Mesenchymal stem cell (in vitro differentiated cells and primary cell): ENCODE results near the gene ACOX3.
A peak's percentile ranks its signal among the peaks of the same experiment; 100 is the strongest.

Experiments used
- DNase-seq: peaks from one replicate; pipeline ENCODE4 v3.0.0-alpha.2; 2013
- H2AFZ ChIP-seq: one replicate; pipeline ENCODE4 v1.6.1; 2013; ENCODE audit warnings: low read depth, mild to moderate bottlenecking, control low read depth, inconsistent platforms, low read length, moderate library complexity
- H2AK5ac ChIP-seq: 2 replicates; pipeline ENCODE4 v1.6.1; 2013; ENCODE audit warnings: low read length, moderate library complexity, mild to moderate bottlenecking, inconsistent platforms; ENCODE audit not compliant: severe bottlenecking
- H2BK120ac ChIP-seq: one replicate; pipeline ENCODE4 v1.6.1; 2013; ENCODE audit warnings: low read depth, mild to moderate bottlenecking, inconsistent platforms, low read length, moderate library complexity
- H2BK12ac ChIP-seq, 2 experiments: one replicate each; pipeline ENCODE4 v1.6.1; 2013; ENCODE audit warnings: inconsistent platforms in 2 of 2, low read length in 2 of 2, mild to moderate bottlenecking in 2 of 2, moderate library complexity in 2 of 2, control low read depth in 1 of 2
- H2BK15ac ChIP-seq: one replicate; pipeline ENCODE4 v1.6.1; 2013; ENCODE audit warnings: mild to moderate bottlenecking, low read depth, inconsistent platforms; ENCODE audit not compliant: poor library complexity, severe bottlenecking
- H2BK5ac ChIP-seq: 2 replicates; pipeline ENCODE4 v1.6.1; 2013; ENCODE audit warnings: low read depth, mild to moderate bottlenecking, low read length, control low read depth, inconsistent platforms; ENCODE audit not compliant: poor library complexity, severe bottlenecking
- H3K14ac ChIP-seq, 2 experiments: one replicate each; pipeline ENCODE4 v1.6.1; 2013; ENCODE audit warnings: inconsistent platforms in 2 of 2, low read length in 2 of 2, control low read depth in 1 of 2, mild to moderate bottlenecking in 1 of 2, moderate library complexity in 1 of 2
- H3K18ac ChIP-seq, 2 experiments: one replicate each; pipeline ENCODE4 v1.6.1; 2013; ENCODE audit warnings: inconsistent platforms in 2 of 2, low read length in 2 of 2, control low read depth in 1 of 2, low read depth in 1 of 2, mild to moderate bottlenecking in 1 of 2
- H3K23ac ChIP-seq, 2 experiments: one replicate each; pipeline ENCODE4 v1.6.1; 2013; ENCODE audit warnings: inconsistent platforms in 2 of 2, low read length in 2 of 2, mild to moderate bottlenecking in 2 of 2, moderate library complexity in 2 of 2, control low read depth in 1 of 2
- H3K27ac ChIP-seq: 2 replicates; pipeline ENCODE4 v1.5.1; 2013; ENCODE audit warnings: mild to moderate bottlenecking, moderate library complexity, low read length, control low read depth, inconsistent platforms; ENCODE audit not compliant: poor library complexity, severe bottlenecking
- H3K27me3 ChIP-seq, 2 experiments: 2 replicates each; pipeline versions ENCODE4 v1.6.1 to v1.7.0; 2013; ENCODE audit warnings: low read length in 2 of 2, mild to moderate bottlenecking in 2 of 2, moderate library complexity in 2 of 2, control low read depth in 1 of 2, inconsistent platforms in 1 of 2; ENCODE audit not compliant: control insufficient read depth in 1 of 2, insufficient read depth in 1 of 2
- H3K36me3 ChIP-seq, 2 experiments: 2 replicates each; pipeline versions ENCODE4 v1.6.1 to v1.7.0; 2013; ENCODE audit warnings: low read length in 2 of 2, control low read depth in 1 of 2, inconsistent platforms in 1 of 2, low read depth in 1 of 2, mild to moderate bottlenecking in 1 of 2; ENCODE audit not compliant: insufficient read depth in 2 of 2, control insufficient read depth in 1 of 2
- H3K4ac ChIP-seq, 2 experiments: one replicate each; pipeline ENCODE4 v1.6.1; 2013; ENCODE audit warnings: inconsistent platforms in 2 of 2, low read length in 2 of 2, mild to moderate bottlenecking in 2 of 2, moderate library complexity in 2 of 2, control low read depth in 1 of 2, low read depth in 1 of 2
- H3K4me1 ChIP-seq: 2 replicates; pipeline ENCODE4 v1.6.1; 2013; ENCODE audit warnings: low read depth, low read length, control low read depth; ENCODE audit not compliant: control insufficient read depth, insufficient read depth
- H3K4me2 ChIP-seq: 2 replicates; pipeline ENCODE4 v1.6.1; 2013; ENCODE audit warnings: low read length, mild to moderate bottlenecking, inconsistent platforms; ENCODE audit not compliant: poor library complexity, severe bottlenecking
- H3K4me3 ChIP-seq, 2 experiments: 2 replicates each; pipeline versions ENCODE4 v1.5.1 to v1.7.0; 2013; ENCODE audit warnings: low read length in 2 of 2, mild to moderate bottlenecking in 2 of 2, control low read depth in 1 of 2, low read depth in 1 of 2; ENCODE audit not compliant: insufficient read depth in 1 of 2
- H3K79me1 ChIP-seq: replicated peaks from 2 replicates; pipeline ENCODE4 v1.6.1; 2013; ENCODE audit warnings: mild to moderate bottlenecking, control low read depth, low read length, inconsistent platforms; ENCODE audit not compliant: poor library complexity, severe bottlenecking
- H3K9ac ChIP-seq: 2 replicates; pipeline ENCODE4 v1.7.0; 2013; ENCODE audit warnings: mild to moderate bottlenecking, low read length, moderate library complexity
- H3K9me3 ChIP-seq: 2 replicates; pipeline ENCODE4 v1.7.0; 2013; ENCODE audit warnings: mild to moderate bottlenecking, low read length; ENCODE audit not compliant: control insufficient read depth
- H4K8ac ChIP-seq: one replicate; pipeline ENCODE4 v1.6.1; 2013; ENCODE audit warnings: inconsistent platforms, mild to moderate bottlenecking, low read length, moderate library complexity
- H4K91ac ChIP-seq: one replicate; pipeline ENCODE4 v1.6.1; 2013; ENCODE audit warnings: mild to moderate bottlenecking, low read length, inconsistent platforms
- WGBS: methylation state at CpG from one replicate; pipeline ENCODE4 v1.1.7; 2013; ENCODE audit warnings: mixed read lengths; 5-methylcytosine and 5-hydroxymethylcytosine counted together

Gene ACOX3

GRCh38 chr4:8366601-8367000 is 73.9 kb downstream of the ACOX3 start:
- Histone ChIP-seq H2BK12ac (no peak overlapping the region), H4K8ac (no peak overlapping the region)

GRCh38 chr4:8365951-8366350 is 74.6 kb downstream of the ACOX3 start:
- DNase-seq = no peak
- WGBS = 94% methylated on average over 8 of the region's 11 CpGs
- Histone ChIP-seq H4K91ac (no peak overlapping the region), H3K9me3 (no peaks in the 10 kb centered on the region), H2BK12ac (peak overlapping the region in 1 of 2 experiments; percentile 10), H2AFZ (no peak overlapping the region), H3K4me3 (no peak overlapping the region), H3K4me1 (peaks cover 10% of the 10 kb centered on the region), H3K36me3 (peaks cover 7 to 27% of the 10 kb centered on the region in 2 experiments), H2BK5ac (no peak overlapping the region), H3K18ac (no peak overlapping the region), H3K79me1 (no peaks in the 10 kb centered on the region), H2AK5ac (no peak overlapping the region), H3K9ac (no peak overlapping the region), H3K14ac (peak overlapping the region in 1 of 2 experiments; percentile 55), H2BK15ac (no peak overlapping the region), H3K27ac (no peak overlapping the region), H3K4ac (no peak overlapping the region), H3K27me3 (no peaks in the 10 kb centered on the region), H3K23ac (no peak overlapping the region), H3K4me2 (no peak overlapping the region), H4K8ac (no peak overlapping the region), H2BK120ac (no peak overlapping the region)

More at GRCh38 chr4:8366601-8367000, 73.9 kb downstream of the ACOX3 start:
- Histone ChIP-seq H3K4me3 (no peak overlapping the region), H3K18ac (no peak overlapping the region), H3K14ac (no peak overlapping the region), H3K9me3 (no peaks in the 10 kb centered on the region), H3K27ac (no peak overlapping the region), H3K4me1 (peaks cover 11% of the 10 kb centered on the region), H2BK5ac (no peak overlapping the region), H3K27me3 (no peaks in the 10 kb centered on the region), H2AK5ac (no peak overlapping the region), H2BK120ac (no peak overlapping the region), H3K4ac (no peak overlapping the region), H3K23ac (no peak overlapping the region), H4K91ac (no peak overlapping the region), H2BK15ac (no peak overlapping the region), H3K36me3 (peaks cover 7 to 27% of the 10 kb centered on the region in 2 experiments), H3K79me1 (no peaks in the 10 kb centered on the region), H3K4me2 (no peak overlapping the region), H3K9ac (no peak overlapping the region), H2AFZ (no peak overlapping the region)
- WGBS = 84% methylated on average over 17 of the region's 17 CpGs
- DNase-seq = no peak

- Histone ChIP-seq H2AK5ac (no peak overlapping the region), H3K14ac (no peak overlapping the region), H2BK15ac (no peak overlapping the region), H3K79me1 (no peaks in the 10 kb centered on the region), H3K36me3 (peaks cover 7 to 27% of the 10 kb centered on the region in 2 experiments), H2BK120ac (no peak overlapping the region), H2BK5ac (no peak overlapping the region), H2BK12ac (no peak overlapping the region), H3K9me3 (no peaks in the 10 kb centered on the region), H3K18ac (no peak overlapping the region), H4K91ac (no peak overlapping the region), H2AFZ (no peak overlapping the region), H3K27me3 (no peaks in the 10 kb centered on the region), H3K4me1 (peaks cover 6% of the 10 kb centered on the region), H3K4ac (no peak overlapping the region), H4K8ac (no peak overlapping the region), H3K4me3 (no peak overlapping the region), H3K9ac (no peak overlapping the region), H3K23ac (no peak overlapping the region), H3K4me2 (no peak overlapping the region), H3K27ac (no peak overlapping the region)
- no peak for DNase-seq
- WGBS = 82% methylated on average over 12 of the region's 13 CpGs
Observed at GRCh38 chr4:8365353-8365752, 75.2 kb downstream of the ACOX3 start.

- Histone ChIP-seq H3K14ac (no peak overlapping the region), H4K8ac (no peak overlapping the region), H3K4me1 (peaks cover 4% of the 10 kb centered on the region), H4K91ac (no peak overlapping the region), H3K18ac (no peak overlapping the region), H3K79me1 (no peaks in the 10 kb centered on the region), H3K9ac (no peak overlapping the region), H3K9me3 (no peaks in the 10 kb centered on the region), H2AFZ (no peak overlapping the region), H3K4ac (no peak overlapping the region), H2BK12ac (no peak overlapping the region), H3K4me3 (no peak overlapping the region), H3K23ac (no peak overlapping the region), H2AK5ac (no peak overlapping the region), H2BK15ac (no peak overlapping the region), H3K36me3 (peaks cover 7 to 27% of the 10 kb centered on the region in 2 experiments), H3K27me3 (no peaks in the 10 kb centered on the region), H3K27ac (no peak overlapping the region), H2BK120ac (no peak overlapping the region), H2BK5ac (no peak overlapping the region), H3K4me2 (no peak overlapping the region)
- WGBS = 97% methylated on average over 12 of the region's 12 CpGs
- DNase-seq = no peak
Observed at GRCh38 chr4:8364848-8365350, 75.6 kb downstream of the ACOX3 start.
